ENCODE results near the gene SKAP2.

Gene SKAP2

GRCh38 chr7:26759108-26759507 is 105.3 kb downstream of the SKAP2 start:
- no peak for DNase-seq

GRCh38 chr7:26743205-26743604 is 121.2 kb downstream of the SKAP2 start:
- DNase-seq, result no peak

- no peak for DNase-seq
These were observed 128.3 kb downstream of the SKAP2 start for GRCh38 chr7:26735976-26736600.

- no peak for DNase-seq
These were observed 135.1 kb downstream of the SKAP2 start for GRCh38 chr7:26729150-26729775.

- DNase-seq, result no peak
These were observed 138.3 kb downstream of the SKAP2 start for GRCh38 chr7:26726051-26726450.

- DNase-seq, result no peak
These were observed 139.6 kb downstream of the SKAP2 start for GRCh38 chr7:26724795-26725194.

GRCh38 chr7:26723129-26723528 is 141.3 kb downstream of the SKAP2 start:
- DNase-seq, result no peak

- DNase-seq, result no peak
These were observed 142.9 kb downstream of the SKAP2 start for GRCh38 chr7:26721450-26721849.

GRCh38 chr7:26718063-26718462 is 146.3 kb downstream of the SKAP2 start:
- DNase-seq, result no peak

- DNase-seq, result no peak
These were observed 150.0 kb downstream of the SKAP2 start for GRCh38 chr7:26714438-26714837.

GRCh38 chr7:26714006-26714405 is 150.4 kb downstream of the SKAP2 start:
- DNase-seq, result no peak

GRCh38 chr7:26709210-26709990 is 155.0 kb downstream of the SKAP2 start:
- DNase-seq, result no peak

GRCh38 chr7:26705567-26705966 is 158.8 kb downstream of the SKAP2 start:
- no peak for DNase-seq

GRCh38 chr7:26704786-26705185 is 159.6 kb downstream of the SKAP2 start:
- no peak for DNase-seq

- DNase-seq, result no peak
These were observed 160.4 kb downstream of the SKAP2 start for GRCh38 chr7:26704036-26704435.

GRCh38 chr7:26700893-26701292 is 163.5 kb downstream of the SKAP2 start:
- DNase-seq, result no peak

- DNase-seq, result no peak
These were observed 164.0 kb downstream of the SKAP2 start for GRCh38 chr7:26700386-26700785.

- no peak for DNase-seq
These were observed 164.6 kb downstream of the SKAP2 start for GRCh38 chr7:26699766-26700165.

- DNase-seq, result no peak
These were observed 165.6 kb downstream of the SKAP2 start for GRCh38 chr7:26698806-26699205.

GRCh38 chr7:26698194-26698593 is 166.2 kb downstream of the SKAP2 start:
- no peak for DNase-seq

- no peak for DNase-seq
These were observed 167.4 kb downstream of the SKAP2 start for GRCh38 chr7:26696978-26697377.

GRCh38 chr7:26696161-26696560 is 168.2 kb downstream of the SKAP2 start:
- no peak for DNase-seq

- DNase-seq, result no peak
These were observed 169.7 kb downstream of the SKAP2 start for GRCh38 chr7:26694713-26695112.

- DNase-seq, result no peak
These were observed 170.2 kb downstream of the SKAP2 start for GRCh38 chr7:26694141-26694540.
